Smooth muscle cell (in vitro differentiated cells): ENCODE data around the gene RNU6-9. TPM values are rescaled to one million over a fixed set of nuclear protein-coding genes. Genes with fewer than 3 reads are reported as not detected.
A peak's percentile ranks its signal among the peaks of the same experiment; 100 is the strongest.

Experiments used
- DNase-seq: peaks from one replicate; lab custom pipeline; 2025; ENCODE audit not compliant: unreplicated experiment; lab: John Stamatoyannopoulos, UW
- H2AFZ ChIP-seq: fragments of 200-600 bp; sonication (generic); 2 replicates; pipeline ENCODE4 v1.6.0; 2016; ENCODE audit warnings: antibody characterized with exemption, low read depth, mild to moderate bottlenecking
- H3F3A ChIP-seq: fragments of 200-600 bp; sonication (generic); 2 replicates; pipeline ENCODE4 v1.6.0; 2017; ENCODE audit warnings: antibody characterized with exemption, low read depth
- H3K27ac ChIP-seq: fragments of 200-600 bp; sonication (generic); 2 replicates; pipeline ENCODE4 v1.5.1; 2016; ENCODE audit warnings: low read depth, mild to moderate bottlenecking
- H3K27me3 ChIP-seq: fragments of 200-600 bp; sonication (generic); 2 replicates; pipeline ENCODE4 v1.6.1; 2016; ENCODE audit warnings: low read depth, mild to moderate bottlenecking
- H3K36me3 ChIP-seq: fragments of 200-600 bp; sonication (generic); 2 replicates; pipeline ENCODE4 v1.5.1; 2016; ENCODE audit warnings: low read depth
- H3K4me1 ChIP-seq: fragments of 200-600 bp; sonication (generic); 2 replicates; pipeline ENCODE4 v1.5.1; 2016; ENCODE audit warnings: low read depth
- H3K4me2 ChIP-seq: fragments of 200-600 bp; sonication (generic); 2 replicates; pipeline ENCODE4 v1.6.0; 2016; ENCODE audit warnings: mild to moderate bottlenecking
- H3K4me3 ChIP-seq: fragments of 200-600 bp; sonication (generic); 2 replicates; pipeline ENCODE4 v1.5.1; 2016; ENCODE audit warnings: mild to moderate bottlenecking
- H3K79me2 ChIP-seq: fragments of 200-600 bp; sonication (generic); 2 replicates; pipeline ENCODE4 v1.6.0; 2016; ENCODE audit warnings: low read depth, mild to moderate bottlenecking
- H3K9ac ChIP-seq: fragments of 200-600 bp; sonication (generic); 2 replicates; pipeline ENCODE4 v1.6.0; 2016; ENCODE audit warnings: low read depth
- H3K9me3 ChIP-seq: fragments of 200-600 bp; sonication (generic); replicated peaks from 2 replicates; pipeline ENCODE4 v1.5.1; 2016; ENCODE audit warnings: low read depth
- H4K20me1 ChIP-seq: fragments of 200-600 bp; sonication (generic); 2 replicates; pipeline ENCODE4 v1.6.0; 2016; ENCODE audit warnings: low read depth
- WGBS: methylation state at CpG from one replicate; pipeline ENCODE4 v1.1.7; 2016; ENCODE audit warnings: low lambda C conversion rate; 5-methylcytosine and 5-hydroxymethylcytosine counted together
- polyA plus RNA-seq: library from polyadenylated mRNA; unstranded; fragments of >200 nt; fragmentation: Nextera tagmentation; extraction: Ambion mirVana; gene quantifications from 2 replicates; pipeline ENCODE4 v1.2.1, GENCODE V29; 2016
- total RNA-seq: library from RNA; depleted of rRNA; stranded (reverse); fragments of >200 nt; gene quantifications from 2 replicates; pipeline ENCODE4 v1.2.3, GENCODE V29; 2014
- TF ChIP-seq, protein P1 (sequence below): fragments of 200-600 bp; sonication (generic); IDR thresholded peaks from 2 replicates; pipeline ENCODE4 v1.5.1; 2017; ENCODE audit warnings: borderline replicate concordance, mild to moderate bottlenecking, antibody characterized with exemption; ENCODE audit not compliant: insufficient read depth, poor library complexity, severe bottlenecking

RNU6-9 gene
- total and polyA plus RNA-seq, 2 experiments from 2014 or later = not detected

DNA sequence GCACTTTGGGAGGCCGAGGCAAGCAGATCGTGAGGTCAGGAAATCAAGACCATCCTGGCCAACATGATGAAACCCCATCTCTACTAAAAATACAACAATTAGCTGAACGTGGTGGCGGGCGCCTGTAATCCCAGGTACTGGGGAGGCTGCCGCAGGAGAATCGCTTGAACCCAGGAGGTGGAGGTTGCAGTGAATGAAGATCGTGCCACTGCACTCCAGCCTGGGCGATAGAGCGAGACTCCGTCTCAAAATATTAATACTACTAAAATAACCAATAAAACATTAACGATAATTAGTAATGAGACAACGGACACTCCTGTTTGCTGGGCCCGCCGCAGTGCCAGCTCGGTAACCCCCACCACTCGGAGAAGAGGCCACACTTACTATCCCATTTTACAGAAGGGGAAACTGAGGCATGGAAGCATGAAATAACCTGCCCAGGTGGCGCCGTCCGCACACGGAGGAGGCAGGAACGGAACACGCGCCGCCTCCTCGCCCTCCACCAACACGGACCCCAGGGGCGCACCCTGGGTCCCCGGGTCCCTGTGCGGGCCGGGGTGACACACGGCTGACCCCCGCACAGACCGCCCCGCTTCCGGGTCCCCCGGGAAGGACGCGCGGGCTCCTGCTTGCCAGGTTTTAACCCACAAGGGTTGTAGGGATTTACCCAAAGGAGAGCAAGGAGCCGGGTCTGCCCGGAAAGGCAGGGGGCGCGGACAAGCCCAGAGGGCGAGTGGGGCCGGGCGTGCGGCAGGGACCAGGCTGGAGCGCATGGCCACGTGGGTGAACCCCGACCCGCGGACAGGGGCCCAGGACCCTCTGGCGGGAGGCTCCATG is 18.1 kb downstream of the RNU6-9 start:
- TF ChIP-seq, protein P1, sequence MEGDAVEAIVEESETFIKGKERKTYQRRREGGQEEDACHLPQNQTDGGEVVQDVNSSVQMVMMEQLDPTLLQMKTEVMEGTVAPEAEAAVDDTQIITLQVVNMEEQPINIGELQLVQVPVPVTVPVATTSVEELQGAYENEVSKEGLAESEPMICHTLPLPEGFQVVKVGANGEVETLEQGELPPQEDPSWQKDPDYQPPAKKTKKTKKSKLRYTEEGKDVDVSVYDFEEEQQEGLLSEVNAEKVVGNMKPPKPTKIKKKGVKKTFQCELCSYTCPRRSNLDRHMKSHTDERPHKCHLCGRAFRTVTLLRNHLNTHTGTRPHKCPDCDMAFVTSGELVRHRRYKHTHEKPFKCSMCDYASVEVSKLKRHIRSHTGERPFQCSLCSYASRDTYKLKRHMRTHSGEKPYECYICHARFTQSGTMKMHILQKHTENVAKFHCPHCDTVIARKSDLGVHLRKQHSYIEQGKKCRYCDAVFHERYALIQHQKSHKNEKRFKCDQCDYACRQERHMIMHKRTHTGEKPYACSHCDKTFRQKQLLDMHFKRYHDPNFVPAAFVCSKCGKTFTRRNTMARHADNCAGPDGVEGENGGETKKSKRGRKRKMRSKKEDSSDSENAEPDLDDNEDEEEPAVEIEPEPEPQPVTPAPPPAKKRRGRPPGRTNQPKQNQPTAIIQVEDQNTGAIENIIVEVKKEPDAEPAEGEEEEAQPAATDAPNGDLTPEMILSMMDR = no peak
- H3K4me3 ChIP-seq = no peak overlapping the region
- H2AFZ ChIP-seq = no peak overlapping the region
- H3K9ac ChIP-seq = no peak overlapping the region
- H3K27me3 ChIP-seq = no peaks in the 10 kb centered on the region
- 87% methylated on average over 42 of the region's 54 CpGs for WGBS
- H3K4me2 ChIP-seq = peak overlapping the region; percentile 54
- H3K4me1 ChIP-seq = no peaks in the 10 kb centered on the region
- H3K9me3 ChIP-seq = no peaks in the 10 kb centered on the region
- no peak for DNase-seq
- peaks cover 58% of the 10 kb centered on the region for H3K79me2 ChIP-seq
- H3F3A ChIP-seq = peaks cover 8% of the 10 kb centered on the region
- no peaks in the 10 kb centered on the region for H3K36me3 ChIP-seq
- H3K27ac ChIP-seq = no peak overlapping the region
- peaks cover 52% of the 10 kb centered on the region for H4K20me1 ChIP-seq

DNA sequence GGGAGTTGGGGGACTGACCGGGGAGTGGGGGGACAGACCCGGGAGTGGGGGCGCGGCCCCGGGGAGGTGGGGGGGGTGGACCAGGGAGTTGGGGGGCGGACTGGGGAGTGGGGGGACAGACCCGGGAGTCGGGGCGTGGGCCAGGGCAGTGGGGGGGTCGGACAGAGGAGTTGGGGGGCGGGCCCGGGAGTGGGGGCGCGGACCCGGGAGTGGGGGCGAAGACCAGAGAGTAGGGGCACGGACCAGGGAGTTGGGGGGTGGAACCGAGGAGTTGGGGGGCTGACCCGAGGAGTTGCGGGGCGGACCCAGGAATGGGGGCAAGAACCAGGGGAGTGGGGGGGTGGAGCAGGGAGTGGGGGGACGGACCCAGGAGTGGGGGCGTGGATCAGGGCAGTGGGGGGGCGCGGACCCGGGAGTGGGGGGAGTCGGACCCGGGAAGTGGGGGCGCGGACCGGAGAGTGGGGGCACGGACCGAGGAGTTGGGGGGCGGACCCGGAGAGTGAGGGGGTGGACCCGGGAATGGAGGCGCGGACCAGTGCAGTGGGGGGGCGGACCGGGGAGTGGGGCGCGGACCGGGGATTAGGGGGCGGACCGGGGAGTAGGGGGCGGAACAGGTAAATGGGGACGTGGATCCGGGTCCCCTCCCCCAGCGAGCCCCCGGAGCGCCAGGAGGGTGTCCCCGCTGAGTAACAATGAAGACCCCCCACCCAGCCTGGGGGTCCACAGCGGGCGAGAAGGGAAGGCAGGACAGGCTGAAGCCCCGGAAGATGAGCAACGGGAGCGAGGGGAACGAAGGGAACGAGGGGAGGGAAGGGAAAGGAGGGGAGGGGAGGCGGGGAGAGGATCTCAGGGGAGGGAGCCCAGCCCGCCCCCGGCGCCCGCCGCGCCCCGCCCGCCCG is 19.1 kb downstream of the RNU6-9 start:
- Histone ChIP-seq H3K9ac (peak overlapping the region; percentile 83), H3K4me1 (no peaks in the 10 kb centered on the region), H3K4me3 (peak overlapping the region; percentile 78), H3K27me3 (peaks cover 9% of the 10 kb centered on the region), H3F3A (peaks cover 8% of the 10 kb centered on the region), H3K79me2 (peaks cover 52% of the 10 kb centered on the region), H3K4me2 (peak overlapping the region; percentile 94), H3K27ac (no peak overlapping the region), H2AFZ (no peak overlapping the region), H3K9me3 (no peaks in the 10 kb centered on the region), H3K36me3 (no peaks in the 10 kb centered on the region), H4K20me1 (peaks cover 43% of the 10 kb centered on the region)
- TF ChIP-seq, protein P1 = no peak
- no peak for DNase-seq
- 12% methylated on average over 8 of the region's 69 CpGs for WGBS

DNA sequence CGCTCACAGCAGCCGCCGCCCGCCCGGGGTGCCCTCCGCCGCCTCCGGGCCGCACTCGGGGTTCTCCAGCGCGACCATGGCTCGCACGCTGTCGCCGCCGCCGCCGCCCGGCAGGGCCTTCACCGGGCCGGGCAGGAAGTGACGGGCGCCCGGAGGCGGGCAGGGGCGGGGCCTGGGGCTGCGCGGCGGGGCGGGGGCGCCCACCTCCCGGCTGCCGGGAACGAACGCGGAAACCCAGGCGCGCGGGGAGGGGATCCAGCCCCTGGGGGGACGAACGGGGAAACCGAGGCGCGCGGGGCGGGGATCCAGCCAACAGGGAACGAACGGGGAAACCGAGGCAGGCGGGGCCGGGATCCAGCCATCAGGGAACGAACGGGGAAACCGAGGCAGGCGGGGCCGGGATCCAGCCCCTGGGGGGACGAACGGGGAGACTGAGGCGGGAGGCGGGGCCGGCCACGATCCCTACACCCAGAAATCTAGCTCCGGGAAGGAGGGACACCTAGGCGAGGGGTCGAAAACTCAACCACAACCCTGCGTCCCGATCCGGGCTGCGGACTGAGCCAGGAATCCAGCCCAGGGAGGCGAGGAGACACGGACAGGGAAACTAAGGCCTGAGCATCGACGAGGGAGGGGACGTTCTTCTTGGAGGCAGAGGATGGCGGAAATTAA is 19.9 kb downstream of the RNU6-9 start, which contains the start of gene R3HDM4:
Gene R3HDM4 (minus strand): TSS at position 140 of the 669 bp plus-strand sequence. CDS start 62 bp downstream, at position 78.
- Histone ChIP-seq H3K79me2 (peaks cover 44% of the 10 kb centered on the region), H3K4me3 (peak within 1 kb of the TSS; percentile 78), H3K4me1 (no peaks in the 10 kb centered on the region), H3K27me3 (peaks cover 16% of the 10 kb centered on the region), H3K27ac (peak within 1 kb of the TSS; percentile 60), H3K4me2 (peak within 1 kb of the TSS; percentile 96), H2AFZ (peak within 1 kb of the TSS; percentile 30), H4K20me1 (peaks cover 35% of the 10 kb centered on the region), H3K36me3 (no peaks in the 10 kb centered on the region), H3K9me3 (no peaks in the 10 kb centered on the region), H3F3A (peaks cover 8% of the 10 kb centered on the region), H3K9ac (peak within 1 kb of the TSS; percentile 87)
- peak; percentile 43 for DNase-seq
- 5% methylated on average over 29 of the region's 76 CpGs for WGBS
- TF ChIP-seq, protein P1 = no peak
